K562 (cell line): ENCODE data around the gene MRPL48.
A peak's percentile ranks its signal among the peaks of the same experiment; 100 is the strongest.

ENCODE experiments used
- CEBPB ChIP-seq: fragments of 450-650 bp; IDR thresholded peaks from 2 replicates; pipeline ENCODE4 v1.6.1; 2016; ENCODE audit warnings: missing genetic modification characterization, missing compliant biosample characterization
- EZH2 ChIP-seq: IDR thresholded peaks from 2 replicates; pipeline ENCODE4 v1.6.1; 2012; ENCODE audit warnings: low read depth, mild to moderate bottlenecking, inconsistent platforms, low read length, borderline replicate concordance
- GABPB1 ChIP-seq: sonication (generic); formaldehyde crosslinking; IDR thresholded peaks from 2 replicates; pipeline ENCODE4 v1.8.0; 2022; ENCODE audit warnings: mild to moderate bottlenecking, missing genetic modification reagents
- POLR2A ChIP-seq: fragments of 450-650 bp; conservative IDR thresholded peaks from 2 replicates; pipeline ENCODE4 v1.6.1; 2016
- ZNF311 ChIP-seq: fragments of 250-450 bp; sonication (Bioruptor Pico); IDR thresholded peaks from 2 replicates; pipeline ENCODE4 v1.4.0; 2020; ENCODE audit warnings: mild to moderate bottlenecking, moderate library complexity

GRCh38 chr11:73869332-73869949 is 81.8 kb downstream of the MRPL48 start:
- TF ChIP-seq CEBPB (no peak), GABPB1 (no peak), ZNF311 (CRISPR knock-in tag) (no peak), EZH2 (no peak), POLR2A (peak; percentile 16; the same call in 1 of the 2 replicates)
